HepG2 (cell line): ENCODE data around the gene MYO1B. TPM values are rescaled to one million over a fixed set of nuclear protein-coding genes. Genes with fewer than 3 reads are reported as not detected.

Experiments
- CAMTA2 ChIP-seq: sonication (generic); formaldehyde crosslinking; IDR thresholded peaks from 2 replicates; pipeline ENCODE4 v1.4.0; 2020; ENCODE audit warnings: mild to moderate bottlenecking, missing genetic modification reagents, borderline replicate concordance
- CSRNP2 ChIP-seq: sonication (generic); formaldehyde crosslinking; conservative IDR thresholded peaks from 2 replicates; pipeline ENCODE4 v1.8.0; 2022; ENCODE audit warnings: low read depth, missing genetic modification reagents
- DMTF1 ChIP-seq: sonication (generic); formaldehyde crosslinking; IDR thresholded peaks from 2 replicates; pipeline ENCODE4 v1.4.0; 2020; ENCODE audit warnings: mild to moderate bottlenecking, missing genetic modification reagents
- FOXO1 ChIP-seq: sonication (generic); formaldehyde crosslinking; IDR thresholded peaks from 2 replicates; pipeline ENCODE4 v1.4.0; 2020; ENCODE audit warnings: missing genetic modification reagents
- FOXP1 ChIP-seq, 2 experiments: fragments of 450-650 bp in 1 of 2; IDR thresholded peaks; 2 replicates each; pipeline ENCODE4 v1.6.1; 2017 to 2018; ENCODE audit warnings: antibody characterized with exemption in 1 of 2
- HDAC6 ChIP-seq: fragments of 200-600 bp; sonication (generic); IDR thresholded peaks from 2 replicates; pipeline ENCODE4 v1.7.0; 2017; ENCODE audit warnings: mild to moderate bottlenecking, antibody characterized with exemption, low read length, low read depth
- KAT2B ChIP-seq: fragments of 150-350 bp; IDR thresholded peaks from 2 replicates; pipeline ENCODE4 v1.6.1; 2014; ENCODE audit warnings: low read depth, low read length, borderline replicate concordance
- MTA1 ChIP-seq: sonication (generic); formaldehyde crosslinking; IDR thresholded peaks from 2 replicates; pipeline ENCODE4 v1.4.0; 2020; ENCODE audit warnings: missing genetic modification reagents, mild to moderate bottlenecking, borderline replicate concordance
- NR2F6 ChIP-seq, 2 experiments: IDR thresholded peaks; 2 replicates each; pipeline ENCODE4 v1.6.1; 2016; ENCODE audit warnings: antibody characterized with exemption in 1 of 2, mild to moderate bottlenecking in 1 of 2
- REPIN1 ChIP-seq: sonication (generic); formaldehyde crosslinking; IDR thresholded peaks from 2 replicates; pipeline ENCODE4 v1.8.0; 2022; ENCODE audit warnings: missing genetic modification reagents, low read depth, mild to moderate bottlenecking, borderline replicate concordance
- SKI ChIP-seq: fragments of 450-650 bp; IDR thresholded peaks from one replicate; pipeline ENCODE4 v1.6.1; 2018; ENCODE audit warnings: mild to moderate bottlenecking; ENCODE audit not compliant: partially characterized antibody
- SSRP1 ChIP-seq: IDR thresholded peaks from 2 replicates; pipeline ENCODE4 v1.6.1; 2016; ENCODE audit warnings: control low read depth
- ZBTB44 ChIP-seq: sonication (generic); formaldehyde crosslinking; IDR thresholded peaks from 2 replicates; pipeline ENCODE4 v1.4.0; 2020; ENCODE audit warnings: missing genetic modification reagents
- ZMAT5 ChIP-seq: sonication (generic); formaldehyde crosslinking; IDR thresholded peaks from 2 replicates; pipeline ENCODE4 v1.5.0; 2020; ENCODE audit warnings: mild to moderate bottlenecking, low read depth, missing genetic modification reagents, borderline replicate concordance
- ZNF33B ChIP-seq: sonication (generic); formaldehyde crosslinking; IDR thresholded peaks from 2 replicates; pipeline ENCODE4 v1.5.1; 2020; ENCODE audit warnings: mild to moderate bottlenecking, missing genetic modification reagents
- ZNF510 ChIP-seq: sonication (generic); formaldehyde crosslinking; IDR thresholded peaks from 2 replicates; pipeline ENCODE4 v1.4.0; 2020; ENCODE audit warnings: low read depth, mild to moderate bottlenecking, missing genetic modification reagents
- ZNF687 ChIP-seq: sonication (generic); formaldehyde crosslinking; IDR thresholded peaks from 2 replicates; pipeline ENCODE4 v1.5.1; 2020; ENCODE audit warnings: mild to moderate bottlenecking, missing genetic modification reagents, moderate library complexity
- ZNF709 ChIP-seq: sonication (generic); formaldehyde crosslinking; IDR thresholded peaks from 2 replicates; pipeline ENCODE4 v1.5.0; 2020; ENCODE audit warnings: mild to moderate bottlenecking, missing genetic modification reagents
- polyA plus RNA-seq, 8 experiments: library from polyadenylated mRNA; depleted of rRNA in 3 of 8; stranded (reverse) in 7 of 8; unstranded in 1 of 8; fragments of >200 nt; fragmentation: Illumina TruSeq in 4 of 8; extraction: Trizol in 4 of 8; gene quantifications; 2 replicates each; pipeline versions ENCODE4 v1.2.1 to v1.2.3, GENCODE V29; 2011 to 2016; ENCODE audit warnings: low read depth in 4 of 8, missing spikeins in 1 of 8, mixed read lengths in 1 of 8; ENCODE audit not compliant: insufficient read depth in 1 of 8
- total RNA-seq, 5 experiments: library from RNA; depleted of rRNA; stranded (reverse); fragments of >200 nt; fragmentation: Illumina TruSeq; extraction: Trizol; gene quantifications; 2 replicates each; pipeline ENCODE4 v1.2.3, GENCODE V29; 2016; ENCODE audit warnings: low read depth in 1 of 5

MYO1B gene
- total and polyA plus RNA-seq, 2 of the 13 experiments (the other 11 are each of a cell fraction or from before 2014, with no cell fraction given) = 36.9 to 89.8 TPM

GRCh38 chr2:191245046-191245868 is at the start of gene MYO1B (continued):
- peak; percentile 65 for TF ChIP-seq MTA1 (CRISPR knock-in tag)
- no peak for TF ChIP-seq ZNF510
- peak; percentile 65; the same call in 1 of the 2 replicates for TF ChIP-seq ZNF33B (CRISPR knock-in tag)
- no peak; the same call in 1 of the 2 replicates for TF ChIP-seq ZMAT5 (CRISPR knock-in tag)
- TF ChIP-seq SKI = peak; percentile 69
- TF ChIP-seq SSRP1 (CRISPR knock-in tag) = peak; percentile 91; the same call in 1 of the 2 replicates
- no peak for TF ChIP-seq KAT2B
- TF ChIP-seq HDAC6 = no peak
- TF ChIP-seq ZNF687 (CRISPR knock-in tag) = peak; percentile 90
- no peak for TF ChIP-seq ZBTB44 (CRISPR knock-in tag)
- peak; percentile 18; the same call in 1 of the 2 replicates for TF ChIP-seq CAMTA2
- TF ChIP-seq NR2F6 (IDR thresholded peaks at IDR 0.05) = no peak
- 0 out of 2 replicates have a peak, but pooled peaks have one; percentile 33 for TF ChIP-seq NR2F6 (CRISPR knock-in tag; IDR thresholded peaks at IDR 0.05)
- no peak for TF ChIP-seq FOXP1 (IDR thresholded peaks at IDR 0.05)
- no peak for TF ChIP-seq FOXP1 (CRISPR knock-in tag; IDR thresholded peaks at IDR 0.05)
- TF ChIP-seq REPIN1 (CRISPR knock-in tag) = peak; percentile 83
- peak; percentile 96 for TF ChIP-seq ZNF709 (CRISPR knock-in tag)
- peak; percentile 49; the same call in 1 of the 2 replicates for TF ChIP-seq FOXO1 (CRISPR knock-in tag)
- TF ChIP-seq CSRNP2 (CRISPR knock-in tag) = no peak
- TF ChIP-seq DMTF1 = no peak
